ENCODE data around the gene CD3E. TPM values are rescaled to one million over a fixed set of nuclear protein-coding genes. Genes with fewer than 3 reads are reported as not detected.

The CD3E gene
- total RNA-seq, 1 experiment from 2014 or later = not detected

DNA sequence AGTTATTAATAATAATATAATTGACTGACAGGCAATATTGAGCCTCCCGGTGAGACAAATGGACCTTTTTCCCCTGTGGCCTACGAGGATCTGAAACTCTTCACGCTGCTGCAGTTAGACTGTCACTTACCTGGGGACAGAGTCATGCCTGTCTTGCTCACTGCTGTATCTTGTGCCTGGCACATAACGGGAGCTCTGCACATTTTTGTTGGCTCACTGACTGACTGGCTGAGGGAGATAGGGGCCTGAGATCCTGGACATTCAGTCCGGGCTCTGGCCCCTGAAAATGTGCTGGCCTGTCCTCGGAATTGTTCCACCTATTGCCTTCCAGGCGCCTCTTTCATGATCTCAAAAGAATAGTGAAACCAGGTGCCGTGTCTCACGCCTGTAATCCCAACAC, 38.7 kb downstream of the CD3E start:
- H3K18ac ChIP-seq (ENCODE audit: insufficient read length, low read depth, low read length) = no peak overlapping the region
- no peaks in the 10 kb centered on the region for H3K9me3 ChIP-seq (ENCODE audit: control insufficient read depth, low read depth, low read length)
- H3K27me3 ChIP-seq (ENCODE audit: insufficient read depth, low read length) = no peaks in the 10 kb centered on the region
- H3K9ac ChIP-seq (ENCODE audit: extremely low read depth, insufficient read length, low read length) = no peak overlapping the region
- Mint-ChIP-seq H3K4me1 (peaks cover 2 to 3% of the 10 kb centered on the region in 2 experiments; a peak in 1 of 4 replicates), H3K4me3 (no peak overlapping the region), H3K27me3 (ENCODE audit: low read depth) (peaks cover 59% of the 10 kb centered on the region), H3K27ac (no peak overlapping the region; a peak in 1 of 7 replicates), H3K36me3 (ENCODE audit: insufficient read depth in 1 of 3, low read depth in 3 of 3) (no peaks in the 10 kb centered on the region), H3K9me3 (no peaks in the 10 kb centered on the region)
- no peak overlapping the region for H3T11ph ChIP-seq (ENCODE audit: low read length)
- no CpG with 5 or more reads among the region's 9 CpGs for WGBS (ENCODE audit: extremely low coverage, insufficient read length, low lambda C conversion rate)
- H3K23ac ChIP-seq (ENCODE audit: insufficient read length, low read depth, low read length) = no peak overlapping the region
- H2BK120ac ChIP-seq (ENCODE audit: low read depth, low read length, poor library complexity, severe bottlenecking) = no peak overlapping the region
- no peak overlapping the region for H3K4me2 ChIP-seq (ENCODE audit: insufficient read depth, insufficient read length, low read length)
- H2BK12ac ChIP-seq (ENCODE audit: insufficient read length, low read depth, low read length) = no peak overlapping the region
- H3K4ac ChIP-seq (ENCODE audit: low read depth, low read length) = no peak overlapping the region
- DNase-seq = no peak
- no peak overlapping the region for H2AFZ ChIP-seq (ENCODE audit: low read length)
- H4K5ac ChIP-seq (ENCODE audit: insufficient read length, low read depth, low read length) = no peak overlapping the region
- H3K14ac ChIP-seq (ENCODE audit: insufficient read depth, low read length) = peak overlapping the region; percentile 49; the same call in 1 of the 2 replicates
- no peak overlapping the region for H2AK5ac ChIP-seq (ENCODE audit: insufficient read length, low read length)
- no peaks in the 10 kb centered on the region for H3K79me2 ChIP-seq (ENCODE audit: insufficient read depth, low read length)
- H2BK5ac ChIP-seq (ENCODE audit: insufficient read length, low read length) = no peak overlapping the region
- H4K20me1 ChIP-seq (ENCODE audit: control insufficient read depth, insufficient read depth, insufficient read length) = no peaks in the 10 kb centered on the region
- no peak overlapping the region for H3K56ac ChIP-seq (ENCODE audit: insufficient read length, low read depth, low read length)
- no peak overlapping the region for H2BK15ac ChIP-seq (ENCODE audit: low read depth, low read length)
- no peak overlapping the region for H4K91ac ChIP-seq (ENCODE audit: insufficient read length, low read depth, low read length)
- no peaks in the 10 kb centered on the region for H3K4me1 ChIP-seq (ENCODE audit: insufficient read depth, low read length)
- H2BK20ac ChIP-seq (ENCODE audit: low read depth, low read length, poor library complexity, severe bottlenecking) = no peak overlapping the region
- H3K79me1 ChIP-seq (ENCODE audit: insufficient read depth, low read depth, low read length, poor library complexity, severe bottlenecking) = no peaks in the 10 kb centered on the region
- no peaks in the 10 kb centered on the region for H3K23me2 ChIP-seq (ENCODE audit: insufficient read length, low read depth, low read length, poor library complexity, severe bottlenecking)
- H3K27ac ChIP-seq (ENCODE audit: insufficient read length, low read depth, low read length) = no peak overlapping the region
- H4K8ac ChIP-seq (replicated peaks; ENCODE audit: insufficient read length, low read depth, low read length) = no peak overlapping the region
- TF ChIP-seq, protein P1, sequence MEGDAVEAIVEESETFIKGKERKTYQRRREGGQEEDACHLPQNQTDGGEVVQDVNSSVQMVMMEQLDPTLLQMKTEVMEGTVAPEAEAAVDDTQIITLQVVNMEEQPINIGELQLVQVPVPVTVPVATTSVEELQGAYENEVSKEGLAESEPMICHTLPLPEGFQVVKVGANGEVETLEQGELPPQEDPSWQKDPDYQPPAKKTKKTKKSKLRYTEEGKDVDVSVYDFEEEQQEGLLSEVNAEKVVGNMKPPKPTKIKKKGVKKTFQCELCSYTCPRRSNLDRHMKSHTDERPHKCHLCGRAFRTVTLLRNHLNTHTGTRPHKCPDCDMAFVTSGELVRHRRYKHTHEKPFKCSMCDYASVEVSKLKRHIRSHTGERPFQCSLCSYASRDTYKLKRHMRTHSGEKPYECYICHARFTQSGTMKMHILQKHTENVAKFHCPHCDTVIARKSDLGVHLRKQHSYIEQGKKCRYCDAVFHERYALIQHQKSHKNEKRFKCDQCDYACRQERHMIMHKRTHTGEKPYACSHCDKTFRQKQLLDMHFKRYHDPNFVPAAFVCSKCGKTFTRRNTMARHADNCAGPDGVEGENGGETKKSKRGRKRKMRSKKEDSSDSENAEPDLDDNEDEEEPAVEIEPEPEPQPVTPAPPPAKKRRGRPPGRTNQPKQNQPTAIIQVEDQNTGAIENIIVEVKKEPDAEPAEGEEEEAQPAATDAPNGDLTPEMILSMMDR (conservative IDR thresholded peaks at IDR 0.05) = no peak

All from H9 (cell line).